CD4-positive, alpha-beta T cell treated with Interleukin-17A for 4 hours (primary cell): ENCODE data around the gene PRKAR2B.
"Not testable (repeated sequence)": the region's sequence is repeated elsewhere in the genome, so short reads cannot be mapped to it uniquely, and the experiment has no call there.

Source experiments
- DNase-seq: peaks from one replicate; pipeline ENCODE4 v3.0.0-alpha.2; 2020; ENCODE audit warnings: mixed read lengths

The PRKAR2B gene

DNA sequence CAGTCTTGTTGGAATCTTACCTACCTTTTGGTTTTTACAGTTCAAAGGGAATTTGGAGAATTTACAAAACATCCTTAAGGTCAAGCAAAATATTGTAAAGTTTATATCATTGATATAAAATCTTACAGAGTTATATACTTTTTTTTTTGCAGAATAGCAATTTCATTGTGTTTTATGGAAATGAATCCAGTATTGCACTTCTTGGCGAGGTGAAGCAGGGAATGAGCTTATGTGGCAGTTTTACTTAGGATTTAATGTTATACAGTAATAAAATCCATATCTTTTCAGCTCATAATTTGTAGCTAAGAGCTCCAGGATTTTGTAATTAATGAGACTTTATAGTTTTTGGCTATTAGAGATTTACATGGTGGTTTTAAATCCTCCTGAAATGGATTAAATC is 5.0 kb downstream of the PRKAR2B start:
- DNase-seq = no peak

DNA sequence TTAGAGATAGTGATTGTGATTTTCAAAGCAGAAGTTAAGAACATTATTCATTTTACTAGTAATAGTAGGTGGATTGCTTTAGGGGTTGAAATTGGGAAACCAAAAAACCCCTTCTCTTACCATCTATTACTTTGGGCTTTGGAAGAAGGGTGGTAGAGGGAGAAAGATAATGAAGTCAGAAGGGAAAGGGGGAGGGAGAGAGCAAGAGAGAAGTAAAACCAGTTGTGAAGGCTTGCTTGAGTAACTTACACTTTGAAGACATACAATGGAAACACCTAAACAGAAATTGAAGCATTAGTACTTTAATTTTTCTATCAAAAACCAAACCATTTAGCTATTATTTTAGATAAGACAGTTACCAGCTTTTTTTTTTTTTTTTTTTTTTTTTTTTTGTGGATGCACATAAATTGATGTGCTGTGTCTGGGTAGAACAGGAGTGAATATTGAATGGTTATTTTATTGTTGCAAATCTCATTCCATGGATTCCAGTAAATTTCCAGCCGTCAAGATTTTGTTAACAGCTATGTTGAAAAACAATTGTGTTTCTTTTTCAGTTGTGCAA is 5.5 kb downstream of the PRKAR2B start:
- DNase-seq = no peak

- DNase-seq = no peak
Observed at GRCh38 chr7:107051376-107051775, 6.9 kb downstream of the PRKAR2B start.

DNA sequence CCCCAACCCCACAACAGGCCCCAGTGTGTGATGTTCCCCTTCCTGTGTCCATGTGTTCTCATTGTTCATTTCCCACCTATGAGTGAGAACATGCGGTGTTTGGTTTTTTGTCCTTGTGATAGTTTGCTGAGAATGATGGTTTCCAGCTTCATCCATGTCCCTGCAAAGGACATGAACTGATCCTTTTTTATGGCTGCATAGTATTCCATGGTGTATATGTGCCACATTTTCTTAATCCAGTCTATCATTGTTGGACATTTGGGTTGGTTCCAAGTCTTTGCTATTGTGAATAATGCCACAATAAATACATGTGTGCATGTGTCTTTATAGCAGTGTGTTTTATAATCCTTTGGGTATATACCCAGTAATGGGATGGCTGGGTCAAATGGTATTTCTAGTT is 10.5 kb downstream of the PRKAR2B start:
- DNase-seq = not testable (repeated sequence)

DNA sequence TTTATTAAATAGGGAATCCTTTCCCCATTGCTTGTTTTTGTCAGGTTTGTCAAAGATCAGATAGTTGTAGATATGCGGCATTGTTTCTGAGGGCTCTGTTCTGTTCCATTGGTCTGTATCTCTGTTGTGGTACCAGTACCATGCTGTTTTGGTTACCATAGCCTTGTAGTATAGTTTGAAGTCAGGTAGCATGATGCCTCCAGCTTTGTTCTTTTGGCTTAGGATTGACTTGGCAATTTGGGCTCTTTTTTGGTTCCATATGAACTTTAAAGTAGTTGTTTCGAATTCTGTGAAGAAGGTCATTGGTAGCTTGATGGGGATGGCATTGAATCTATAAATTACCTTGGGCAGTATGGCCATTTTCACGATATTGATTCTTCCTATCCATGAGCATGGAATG is 11.6 kb downstream of the PRKAR2B start:
- DNase-seq = not testable (repeated sequence)

GRCh38 chr7:107056728-107057473 is 12.4 kb downstream of the PRKAR2B start:
- no peak for DNase-seq

DNA sequence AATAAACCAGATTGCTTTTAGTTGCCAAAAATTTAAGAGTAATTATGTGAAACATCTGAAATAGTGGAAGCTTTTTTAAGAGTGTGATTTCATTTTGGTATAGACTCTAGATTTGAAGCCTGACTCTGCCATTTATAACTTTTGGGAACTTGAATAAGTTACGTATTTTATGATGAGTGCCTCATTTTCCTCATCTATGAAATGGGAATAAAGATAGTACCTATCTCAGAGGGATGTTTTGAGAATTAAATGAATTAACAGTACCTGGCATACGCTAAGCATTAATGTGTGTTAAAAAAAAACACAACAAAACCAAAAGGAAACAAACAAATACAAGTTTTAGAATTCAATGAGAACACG is 12.9 kb downstream of the PRKAR2B start:
- no peak for DNase-seq

DNA sequence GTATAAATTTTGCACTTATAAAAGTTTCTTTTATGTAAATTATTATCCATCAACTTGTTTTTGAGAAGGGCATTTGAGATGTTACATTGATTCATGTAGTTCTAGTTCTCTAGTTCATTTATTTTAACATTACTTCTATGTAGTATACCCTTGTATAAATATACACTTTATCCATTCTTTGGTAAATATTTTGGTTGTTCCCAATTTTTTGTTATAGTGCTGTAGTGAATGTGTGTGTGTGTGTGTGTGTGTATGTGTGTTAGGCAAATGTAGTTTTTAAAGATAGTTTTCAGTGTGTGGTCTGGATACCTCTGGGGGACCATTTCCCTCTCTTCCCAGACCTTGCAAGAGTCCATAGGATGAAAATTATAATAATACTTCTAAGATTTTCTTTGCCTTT is 15.0 kb downstream of the PRKAR2B start:
- no peak for DNase-seq

DNA sequence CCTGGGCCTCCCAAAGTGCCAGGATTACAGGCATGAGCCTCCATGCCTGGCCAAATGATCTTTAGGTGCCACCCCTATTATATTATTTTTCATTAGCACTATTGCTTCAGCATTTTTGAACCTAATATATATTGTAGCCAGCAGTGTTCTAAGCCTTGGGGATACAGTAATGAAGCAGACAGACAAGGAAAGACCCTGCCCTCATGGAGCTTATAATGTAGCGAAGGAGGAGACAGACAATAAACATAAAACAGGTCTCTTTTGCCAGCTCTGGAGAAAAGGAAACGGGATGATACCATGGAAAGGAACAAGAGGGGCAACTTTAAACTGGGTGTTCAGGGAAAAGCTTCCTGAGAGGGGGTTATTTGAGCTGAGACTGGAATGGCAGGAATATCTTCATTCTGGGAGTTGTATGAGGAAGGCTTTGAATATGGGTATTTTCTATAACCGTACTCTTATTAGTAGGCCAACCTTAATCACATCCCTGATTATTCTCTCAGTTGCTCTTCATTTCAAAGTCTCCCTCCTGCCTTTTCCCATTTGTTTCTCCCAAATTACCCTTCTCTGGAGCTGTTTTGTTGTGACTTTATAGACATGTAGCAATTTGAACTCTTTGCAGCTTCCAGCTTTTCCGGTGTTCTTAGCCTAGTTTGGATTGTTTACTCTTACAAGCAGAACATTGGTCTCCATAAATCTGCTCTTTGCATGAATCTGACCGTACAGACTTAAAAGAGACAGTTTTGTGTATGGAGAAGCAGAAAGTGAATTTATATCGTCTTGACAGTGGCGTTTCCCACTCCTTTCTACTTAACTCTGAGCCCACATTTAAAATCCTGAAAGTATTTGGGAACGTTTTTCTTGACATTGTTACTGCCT is 19.0 kb downstream of the PRKAR2B start:
- DNase-seq = no peak

GRCh38 chr7:107064255-107064654 is 19.8 kb downstream of the PRKAR2B start:
- DNase-seq = no peak

- DNase-seq = no peak
Observed at GRCh38 chr7:107065929-107066247, 21.4 kb downstream of the PRKAR2B start.

DNA sequence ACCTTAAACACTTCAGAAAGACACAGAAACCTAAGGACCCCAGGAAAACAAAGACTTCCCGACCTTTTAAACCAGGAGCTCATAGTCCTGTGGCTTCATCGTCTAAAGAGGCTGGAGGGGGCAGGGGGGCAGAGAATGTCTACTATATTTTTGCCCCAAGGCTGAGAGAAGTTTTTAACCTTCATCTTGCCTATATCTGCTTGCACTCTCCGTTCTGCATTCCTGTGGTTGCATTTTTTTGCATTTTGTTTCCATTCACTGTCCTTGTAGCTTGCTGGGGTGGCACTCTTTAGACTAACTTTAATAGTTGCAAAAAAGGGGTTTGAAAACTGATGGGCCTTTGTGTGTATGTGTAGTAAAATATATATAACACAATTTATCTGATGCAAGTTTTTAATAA is 23.7 kb downstream of the PRKAR2B start:
- no peak for DNase-seq

- DNase-seq = no peak
Observed at GRCh38 chr7:107069457-107069856, 25.0 kb downstream of the PRKAR2B start.

DNA sequence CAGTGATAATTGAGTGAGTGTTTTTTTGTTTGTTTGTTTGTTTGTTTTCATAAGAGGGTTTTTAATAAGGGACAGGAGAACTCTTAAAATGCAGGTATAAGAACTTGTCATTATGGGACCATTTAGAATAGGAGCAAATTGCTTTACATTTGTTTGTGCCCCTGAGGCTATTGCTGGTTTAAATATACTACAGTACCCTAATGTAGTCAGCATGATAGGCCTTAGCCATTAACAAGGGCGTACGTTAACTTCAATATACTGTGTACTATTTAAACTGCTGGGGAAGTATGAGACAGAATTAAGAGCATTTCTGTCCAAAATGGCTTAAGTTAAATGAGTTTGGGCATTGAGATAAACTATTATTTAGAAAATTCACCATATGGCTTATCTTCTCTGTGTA is 26.2 kb downstream of the PRKAR2B start:
- DNase-seq = no peak

GRCh38 chr7:107071129-107071528 is 26.6 kb downstream of the PRKAR2B start:
- no peak for DNase-seq

DNA sequence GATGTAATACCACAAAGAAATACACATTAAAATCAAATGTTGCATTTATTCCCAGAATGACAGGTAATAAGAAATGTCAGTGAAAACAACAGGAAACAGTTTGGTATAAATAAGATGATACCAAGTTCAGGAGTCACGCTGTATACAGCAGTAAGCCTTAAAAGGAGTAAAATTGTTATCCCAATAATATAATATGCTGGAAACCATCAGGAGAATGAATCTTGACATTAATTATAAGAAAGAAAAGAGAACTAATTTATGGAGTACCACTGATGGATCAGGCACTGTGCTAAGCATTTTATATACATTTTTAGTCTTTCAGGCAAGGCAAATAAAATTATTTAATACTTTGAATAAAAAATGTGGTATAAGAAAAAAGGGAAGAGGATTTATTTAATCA is 27.6 kb downstream of the PRKAR2B start:
- DNase-seq = no peak

DNA sequence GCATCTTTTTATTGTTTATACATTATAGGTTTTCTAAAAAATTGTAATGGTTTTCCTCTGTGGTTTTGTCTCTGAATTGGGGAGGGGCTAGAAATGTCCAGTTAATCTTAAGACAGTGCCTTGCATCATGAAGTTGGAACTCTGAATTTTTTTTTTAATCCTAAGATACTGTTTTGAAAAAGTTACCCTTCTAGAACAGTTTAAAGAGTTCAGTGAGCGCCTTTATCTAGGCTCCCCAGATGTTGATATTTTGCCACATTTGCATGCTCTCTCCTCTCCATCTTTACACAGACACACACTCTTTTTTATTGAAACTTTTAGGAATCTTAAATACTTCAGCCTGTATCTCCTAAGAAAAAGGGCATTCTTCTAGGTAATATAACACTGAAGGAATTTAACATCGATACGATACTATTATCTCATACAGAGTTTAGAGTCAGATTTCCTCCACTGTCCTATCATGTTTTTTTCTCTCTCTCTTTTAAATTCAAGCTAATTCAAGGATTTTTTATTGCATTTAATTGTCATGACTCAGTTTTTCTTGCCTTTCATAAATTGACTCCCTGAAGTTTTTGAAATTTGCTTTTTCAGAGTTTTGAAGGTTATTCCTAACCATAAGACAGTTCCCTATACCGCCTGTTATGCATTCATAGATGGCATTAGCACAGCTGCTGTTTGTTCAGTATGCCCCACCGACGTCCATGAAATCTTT is 31.5 kb downstream of the PRKAR2B start:
- DNase-seq = no peak

DNA sequence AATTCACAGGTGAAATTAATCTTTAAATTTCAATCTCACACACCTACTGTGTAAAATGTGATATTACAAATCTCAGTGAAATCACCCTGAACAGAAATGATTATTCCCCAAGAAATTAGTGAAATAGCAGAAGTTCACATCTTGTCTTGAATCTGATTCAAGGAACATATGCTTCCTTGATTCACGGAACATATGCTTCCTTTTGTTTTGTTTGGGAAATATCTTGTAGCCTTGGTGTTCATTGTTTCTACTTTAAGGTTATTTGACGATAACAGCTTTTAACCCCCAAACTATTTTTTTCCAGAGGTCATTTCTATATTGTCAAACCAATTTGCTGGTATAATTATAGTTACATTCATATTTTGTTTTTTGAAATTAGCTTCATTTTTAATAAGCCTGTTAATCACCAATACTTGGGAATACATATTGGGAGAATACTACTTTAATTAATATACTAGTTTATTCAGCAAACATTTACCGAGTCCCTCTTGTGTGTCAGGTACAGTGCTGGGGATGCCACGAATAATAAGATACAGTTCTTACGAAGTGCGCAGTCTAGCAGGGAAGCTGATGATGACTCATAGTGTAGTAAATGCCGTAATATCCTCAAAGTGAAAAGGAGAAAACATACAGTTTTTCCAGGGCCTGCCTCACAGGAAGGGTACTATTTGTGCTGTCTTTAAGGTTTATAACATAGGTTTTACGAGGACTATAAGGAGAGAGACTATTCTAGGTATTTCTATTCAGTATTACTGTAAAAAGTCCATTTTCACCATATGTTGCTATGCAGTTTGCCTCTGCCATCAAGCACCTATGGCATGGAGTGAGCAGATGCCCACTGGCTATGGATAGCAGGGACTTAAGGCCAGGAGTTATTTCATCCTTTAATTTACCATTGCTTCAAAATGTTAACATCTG is 32.5 kb downstream of the PRKAR2B start:
- DNase-seq = no peak

- no peak for DNase-seq
Observed at GRCh38 chr7:107077699-107078516, 33.4 kb downstream of the PRKAR2B start.

GRCh38 chr7:107078517-107078966 is 34.0 kb downstream of the PRKAR2B start:
- no peak for DNase-seq

- DNase-seq = no peak
Observed at GRCh38 chr7:107079212-107079940, 34.9 kb downstream of the PRKAR2B start.
